B cell (primary cell): Measurements from ENCODE around the gene TEX14. TPM values are rescaled to one million over a fixed set of nuclear protein-coding genes. Genes with fewer than 3 reads are reported as not detected.

Experiments
- ATAC-seq: fragments of 200-7000 bp; cut with Tn5 transposase; one replicate; pipeline ENCODE4 v1.10.0; 2021; ENCODE audit warnings: low read depth, mild to moderate bottlenecking, moderate number of reproducible peaks, moderate library complexity
- CTCF ChIA-PET: fragments of 350-600 bp; sonication (Branson Sonifier 250); formaldehyde crosslinking; loops from one replicate; lab custom pipeline; 2021; ENCODE audit warnings: antibody characterized with exemption, inconsistent platforms; lab: Charles Lee
- POLR2A ChIA-PET: fragments of 350-600 bp; sonication (Branson Sonifier 250); formaldehyde crosslinking; loops from one replicate; lab custom pipeline; 2021; ENCODE audit warnings: antibody characterized with exemption; lab: Charles Lee
- DNase-seq: peaks from one replicate; pipeline ENCODE4 v3.0.0; 2013
- H2AFZ ChIP-seq: 2 replicates; pipeline ENCODE4 v1.6.1; 2012; ENCODE audit warnings: mild to moderate bottlenecking, low read depth, low read length; ENCODE audit not compliant: insufficient read depth, poor library complexity, severe bottlenecking
- H3K27ac ChIP-seq, 2 donors: 1 replicate in 1 of 2; 2 replicates in 1 of 2; pipeline ENCODE4 v1.5.1; 2012 to 2013; ENCODE audit warnings: low read length in 2 of 2, mild to moderate bottlenecking in 2 of 2, moderate library complexity in 1 of 2
- H3K27me3 ChIP-seq, 4 experiments: fragments of 200-600 bp in 1 of 4; sonication (generic) in 1 of 4; replicated peaks in 1 of 4; 1 replicate in 2 of 4; 2 replicates in 2 of 4; pipeline versions ENCODE4 v1.6.1 to v1.7.0; 2013 to 2016; ENCODE audit warnings: low read length in 3 of 4, mild to moderate bottlenecking in 2 of 4, mixed read lengths in 1 of 4, moderate library complexity in 1 of 4; ENCODE audit not compliant: insufficient read depth in 4 of 4, control insufficient read depth in 3 of 4; ENCODE audit errors: control extremely low read depth in 1 of 4
- H3K36me3 ChIP-seq, 2 experiments: replicated peaks in 1 of 2; 1 replicate in 1 of 2; 2 replicates in 1 of 2; pipeline versions ENCODE4 v1.6.1 to v1.7.1; 2013; ENCODE audit warnings: low read length in 1 of 2; ENCODE audit not compliant: insufficient read depth in 2 of 2, control insufficient read depth in 1 of 2; ENCODE audit errors: control extremely low read depth in 1 of 2, extremely low read depth in 1 of 2
- H3K4me1 ChIP-seq, 2 donors: fragments of 200-600 bp in 1 of 2; sonication (generic) in 1 of 2; 1 replicate in 1 of 2; 2 replicates in 1 of 2; pipeline versions ENCODE4 v1.5.1 to v1.6.1; 2013 to 2017; ENCODE audit warnings: low read length in 2 of 2; ENCODE audit not compliant: control insufficient read depth in 2 of 2, insufficient read depth in 2 of 2
- H3K4me2 ChIP-seq: replicated peaks from 2 replicates; pipeline ENCODE3; 2012; ENCODE audit warnings: mild to moderate bottlenecking, low read depth, low read length; ENCODE audit not compliant: poor library complexity, severe bottlenecking
- H3K4me3 ChIP-seq, 5 experiments: fragments of 200-600 bp in 1 of 5; sonication (generic) in 1 of 5; 1 replicate in 3 of 5; 2 replicates in 2 of 5; pipeline versions ENCODE4 v1.5.1 to v1.7.0; 2011 to 2016; ENCODE audit warnings: low read length in 4 of 5, mild to moderate bottlenecking in 4 of 5, low read depth in 2 of 5, control low read depth in 1 of 5, moderate library complexity in 1 of 5; ENCODE audit not compliant: insufficient read depth in 1 of 5; ENCODE audit errors: control extremely low read depth in 1 of 5, extremely low read depth in 1 of 5
- H3K79me2 ChIP-seq: fragments of 200-600 bp; sonication (generic); one replicate; pipeline ENCODE4 v1.6.0; 2016; ENCODE audit warnings: low read length; ENCODE audit not compliant: control insufficient read depth, insufficient read depth
- H3K9ac ChIP-seq: fragments of 200-600 bp; sonication (generic); 2 replicates; pipeline ENCODE4 v1.6.1; 2017; ENCODE audit warnings: mild to moderate bottlenecking, low read length, moderate library complexity
- H3K9me3 ChIP-seq, 3 donors: one replicate each; pipeline versions ENCODE4 v1.6.1 to v1.7.1; 2013; ENCODE audit warnings: low read length in 2 of 3; ENCODE audit not compliant: control insufficient read depth in 2 of 3, insufficient read depth in 1 of 3; ENCODE audit errors: control extremely low read depth in 1 of 3
- H4K20me1 ChIP-seq: 2 replicates; pipeline ENCODE4 v1.6.0; 2012; ENCODE audit warnings: mild to moderate bottlenecking, low read length; ENCODE audit not compliant: insufficient read depth, control insufficient read depth, poor library complexity, severe bottlenecking
- H3K27ac Mint-ChIP-seq: one replicate; pipeline ENCODE4 v1.8.0; 2021; ENCODE audit warnings: mixed read lengths
- H3K27me3 Mint-ChIP-seq: one replicate; pipeline ENCODE4 v1.8.0; 2021; ENCODE audit warnings: mixed read lengths
- H3K4me1 Mint-ChIP-seq: one replicate; pipeline ENCODE4 v1.8.0; 2021; ENCODE audit warnings: mixed read lengths
- H3K4me3 Mint-ChIP-seq: one replicate; pipeline ENCODE4 v1.8.0; 2021; ENCODE audit warnings: mixed read lengths
- H3K9me3 Mint-ChIP-seq: one replicate; pipeline ENCODE4 v1.8.0; 2022; ENCODE audit warnings: mixed read lengths; ENCODE audit not compliant: insufficient read depth
- CTCF ChIP-seq: fragments of 200-600 bp; IDR thresholded peaks from one replicate; pipeline ENCODE4 v1.8.0; 2022; ENCODE audit warnings: antibody characterized with exemption, mild to moderate bottlenecking
- EZH2 ChIP-seq: IDR thresholded peaks from 2 replicates; pipeline ENCODE4 v1.6.1; 2012; ENCODE audit warnings: borderline replicate concordance, low read depth, mild to moderate bottlenecking, moderate library complexity, low read length; ENCODE audit not compliant: insufficient read depth, poor library complexity, severe bottlenecking
- WGBS: methylation state at CpG from one replicate; pipeline ENCODE4 v1.1.5; 2013; ENCODE audit warnings: missing lambda C conversion rate; ENCODE audit not compliant: insufficient coverage; 5-methylcytosine and 5-hydroxymethylcytosine counted together
- intact Hi-C: fragments of 100-400 bp; cut with micrococcal nuclease; formaldehyde crosslinking; loops from one replicate; pipeline ENCODE4 v1.10.0; 2022
- polyA plus RNA-seq: library from polyadenylated mRNA; depleted of rRNA; stranded (reverse); fragments of >200 nt; gene quantifications from 2 replicates; pipeline ENCODE4 v1.2.3, GENCODE V29; 2012
- total RNA-seq, 2 donors: library from RNA; stranded (reverse); fragments of 120-200 nt in 1 of 2; gene quantifications; 1 replicate in 1 of 2; 2 replicates in 1 of 2; pipeline versions ENCODE4 v1.2.3 to v1.2.4, GENCODE V29; 2013 to 2022

Gene TEX14
- total and polyA plus RNA-seq, 2 donors (not counting 1 experiment from before 2014, with no cell fraction given) = 0.10 to 0.20 TPM

- Histone ChIP-seq H3K79me2 (no peaks in the 10 kb centered on the region), H3K4me3 (peak overlapping the region; percentile 28 to 84 (median 57)), H3K9ac (peak overlapping the region; percentile 91), H3K36me3 (no peaks in the 10 kb centered on the region), H3K27ac (peak overlapping the region; percentile 81 to 99), H2AFZ (peak overlapping the region; percentile 84), H3K4me2 (peak overlapping the region; percentile 78), H4K20me1 (no peaks in the 10 kb centered on the region), H3K27me3 (no peaks in the 10 kb centered on the region), H3K9me3 (no peaks in the 10 kb centered on the region), H3K4me1 (peaks cover 9% of the 10 kb centered on the region in 2 donors)
- no peak for ATAC-seq
- intact Hi-C loops = loop anchor here (1.0 to 5.0 kb wide), 3 partner anchors 27 to 625 kb away; partner anchors contain the start of gene SRSF1
- DNase-seq = no peak
- POLR2A ChIA-PET = interaction anchor here (0.6 to 2.8 kb wide), 8 partner anchors 8 to 523 kb away, joined by 3 to 40 read pairs (median 4); partner anchors contain the start of genes PRR11, RAD51C and TEX14
- TF ChIP-seq EZH2 (no peak), CTCF (no peak)
- whole genome bisulfite sequencing = 81% methylated on average over 14 of the region's 20 CpGs
- Mint-ChIP-seq H3K27me3 (no peaks in the 10 kb centered on the region), H3K4me3 (no peak overlapping the region), H3K4me1 (peaks cover 12% of the 10 kb centered on the region), H3K9me3 (no peaks in the 10 kb centered on the region), H3K27ac (no peak overlapping the region)
- CTCF ChIA-PET = interaction anchor here (0.7 to 2.5 kb wide), 9 partner anchors 25 to 374 kb away, joined by 3 to 22 read pairs (median 4); partner anchors contain the start of genes MTMR4, RAD51C and TEX14
Measured at GRCh38 chr17:58632324-58633314, 59.2 kb downstream of the TEX14 start.
